DMS 273 treated with DMSO at 0.1 percent for 48 hours (cell line): ENCODE results near the gene SULF2.
"Not testable (repeated sequence)": the region's sequence is repeated elsewhere in the genome, so short reads cannot be mapped to it uniquely, and the experiment has no call there.

ENCODE experiments used
- DNase-seq: peaks from one replicate; lab custom pipeline; 2025; lab: John Stamatoyannopoulos, UW

The SULF2 gene

DNA sequence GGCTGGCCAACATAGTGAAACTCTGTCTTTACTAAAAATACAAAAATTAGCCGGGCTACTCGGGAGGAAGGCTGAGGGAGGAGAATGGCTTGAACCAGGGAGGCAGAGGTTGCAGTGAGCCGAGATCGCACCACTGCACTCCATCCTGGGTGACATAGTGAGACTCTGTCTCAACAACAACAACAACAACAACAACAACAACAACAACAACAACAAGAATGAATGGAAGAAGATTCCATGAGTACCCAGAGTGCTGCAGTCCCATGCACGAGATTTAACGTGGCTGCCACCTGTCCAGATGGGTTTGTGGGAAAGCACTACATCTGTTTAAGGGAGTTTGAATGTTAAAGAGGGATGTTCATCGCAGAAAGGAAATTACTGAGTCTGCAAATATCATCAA lies 19.7 kb upstream of the SULF2 start:
- not testable (repeated sequence) for DNase-seq

DNA sequence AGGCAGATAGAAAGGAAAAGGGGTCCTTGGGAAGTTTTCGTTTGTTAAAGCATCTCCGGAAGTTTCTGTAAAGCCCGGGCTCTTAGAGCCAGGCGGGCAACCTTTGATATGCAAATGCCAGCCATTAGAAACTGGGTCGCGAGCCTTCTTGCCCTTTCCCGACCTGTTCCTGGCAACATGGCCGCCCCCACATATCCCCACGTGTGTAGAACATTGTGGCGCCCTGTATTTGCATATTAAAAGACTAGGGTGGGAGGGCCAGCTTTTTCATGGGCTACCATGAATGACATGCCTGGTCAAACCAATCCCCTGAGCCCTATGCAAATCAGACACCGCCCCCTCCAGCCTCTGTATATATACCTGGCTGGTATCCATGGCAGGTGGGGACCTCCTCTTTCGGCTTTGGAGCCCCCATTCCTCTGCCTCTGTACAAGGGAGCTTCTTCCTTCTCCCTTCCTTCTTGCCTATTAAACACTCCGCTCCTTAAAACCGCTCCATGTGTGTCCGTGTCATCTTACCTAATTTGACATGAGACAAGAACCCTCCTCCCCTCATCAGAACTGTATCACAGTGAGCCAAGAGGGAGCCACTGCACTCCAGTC lies 19.0 kb upstream of the SULF2 start:
- DNase-seq, result not testable (repeated sequence)

DNA sequence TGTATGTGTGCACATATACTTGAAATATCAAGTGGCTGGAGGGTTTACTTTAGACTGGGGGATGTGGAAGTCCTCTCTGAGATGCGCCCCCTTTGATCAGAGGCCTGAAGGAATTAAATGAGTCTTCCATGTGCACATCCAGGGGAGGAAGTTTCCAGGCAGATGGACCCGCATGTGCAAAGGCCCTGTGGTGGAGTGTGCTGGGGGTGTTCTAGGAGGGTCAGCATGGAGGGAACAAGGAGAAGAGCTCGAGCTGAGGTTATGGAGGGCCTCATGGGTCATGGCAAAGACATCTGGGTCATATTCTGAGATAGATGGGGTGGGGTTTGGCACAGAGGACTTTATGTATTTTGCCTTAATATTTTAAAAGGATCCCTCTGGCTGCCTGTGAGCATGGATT lies 17.7 kb upstream of the SULF2 start:
- no peak for DNase-seq

DNA sequence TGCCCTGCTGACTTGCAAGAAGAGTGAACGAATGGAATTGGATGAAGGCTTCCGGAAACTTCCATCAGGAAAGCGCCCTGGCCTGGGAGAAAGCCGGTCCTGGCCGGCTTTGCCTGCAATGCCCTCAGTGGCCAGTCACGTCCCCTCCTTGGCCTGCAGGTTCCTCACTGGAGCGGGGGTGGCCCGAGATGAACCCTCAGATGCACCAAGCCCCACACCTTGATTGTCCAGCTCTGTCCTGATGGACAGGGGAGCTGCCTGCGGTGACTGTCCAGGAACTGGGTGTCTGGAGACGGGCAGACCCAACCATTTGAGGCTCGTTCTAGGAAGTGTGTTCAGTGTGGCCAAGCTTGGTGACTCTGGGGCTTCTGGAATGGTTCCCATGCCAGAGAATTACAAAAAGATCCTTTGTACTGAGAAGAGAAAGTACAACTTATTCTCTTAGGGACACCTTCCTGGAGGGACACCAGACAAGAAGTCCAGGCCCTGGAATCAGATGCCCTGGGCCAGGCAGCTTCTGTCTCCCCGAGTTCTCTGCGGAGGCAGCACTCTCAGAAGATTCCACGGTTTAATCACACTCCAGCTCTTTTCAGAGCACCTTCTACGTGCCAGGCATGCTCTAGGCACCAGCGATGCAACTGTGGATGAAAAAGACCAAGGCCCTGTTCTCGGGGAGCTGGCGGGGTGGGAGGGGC lies 17.1 kb upstream of the SULF2 start:
- DNase-seq, result no peak

DNA sequence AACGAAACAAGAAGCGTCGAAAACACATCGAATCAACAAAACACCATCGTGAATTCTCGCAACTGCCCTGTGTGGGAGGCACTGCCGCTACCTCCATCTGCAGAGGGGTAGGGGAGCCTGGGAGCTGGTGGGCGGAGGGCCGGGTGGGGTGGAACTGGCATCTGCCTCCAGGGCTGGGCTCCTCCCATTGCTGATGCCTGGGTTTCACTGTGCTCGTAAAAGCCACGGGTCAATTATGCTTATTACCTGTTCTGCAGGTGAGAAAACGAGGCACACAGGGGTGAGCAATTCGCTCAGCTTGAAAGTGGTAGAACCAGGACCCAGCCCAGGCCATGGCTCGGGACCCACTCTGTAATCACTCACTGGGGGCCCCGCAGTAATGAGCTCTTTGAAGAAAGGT lies 16.5 kb upstream of the SULF2 start:
- DNase-seq, result no peak

DNA sequence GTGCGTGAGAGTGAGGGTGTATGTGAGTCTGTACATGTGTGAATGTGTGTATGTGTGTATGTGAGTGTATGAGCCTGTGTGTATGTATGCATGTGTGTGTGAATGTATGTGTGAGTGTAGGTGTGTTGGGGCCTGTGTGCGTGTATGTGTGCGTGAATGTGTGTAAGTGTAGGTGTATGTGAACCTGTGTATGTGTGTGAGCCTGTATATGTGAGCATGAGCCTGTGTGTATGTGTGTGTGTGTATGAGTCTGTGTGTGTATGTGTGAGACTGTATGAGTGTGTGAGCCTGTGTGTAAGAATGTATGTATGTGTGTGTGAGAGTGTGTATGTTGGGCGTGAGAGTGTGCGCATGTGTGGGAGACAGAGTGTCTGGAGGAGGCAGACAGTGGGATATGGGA lies 15.8 kb upstream of the SULF2 start:
- no peak for DNase-seq

DNA sequence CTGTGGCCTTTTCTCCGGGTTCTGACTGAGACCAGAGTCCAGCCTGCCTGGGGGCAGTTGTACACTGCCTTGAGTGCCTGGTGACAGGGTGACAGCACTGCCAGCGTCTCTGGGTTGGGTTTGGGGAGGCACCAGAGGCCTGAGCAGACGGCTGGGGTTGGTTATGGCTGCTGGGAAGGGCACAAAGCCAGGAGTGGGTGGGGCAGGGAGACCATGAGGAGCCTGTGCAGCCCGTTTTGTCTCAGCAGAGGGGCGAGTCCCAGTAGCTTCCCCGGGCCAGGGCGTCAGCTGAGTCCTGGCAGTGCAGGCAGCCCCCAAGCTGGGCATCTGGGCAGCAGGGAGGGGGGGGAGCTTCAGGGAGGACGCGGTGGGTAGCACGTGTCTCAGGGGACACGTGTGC lies 15.3 kb upstream of the SULF2 start:
- no peak for DNase-seq

DNA sequence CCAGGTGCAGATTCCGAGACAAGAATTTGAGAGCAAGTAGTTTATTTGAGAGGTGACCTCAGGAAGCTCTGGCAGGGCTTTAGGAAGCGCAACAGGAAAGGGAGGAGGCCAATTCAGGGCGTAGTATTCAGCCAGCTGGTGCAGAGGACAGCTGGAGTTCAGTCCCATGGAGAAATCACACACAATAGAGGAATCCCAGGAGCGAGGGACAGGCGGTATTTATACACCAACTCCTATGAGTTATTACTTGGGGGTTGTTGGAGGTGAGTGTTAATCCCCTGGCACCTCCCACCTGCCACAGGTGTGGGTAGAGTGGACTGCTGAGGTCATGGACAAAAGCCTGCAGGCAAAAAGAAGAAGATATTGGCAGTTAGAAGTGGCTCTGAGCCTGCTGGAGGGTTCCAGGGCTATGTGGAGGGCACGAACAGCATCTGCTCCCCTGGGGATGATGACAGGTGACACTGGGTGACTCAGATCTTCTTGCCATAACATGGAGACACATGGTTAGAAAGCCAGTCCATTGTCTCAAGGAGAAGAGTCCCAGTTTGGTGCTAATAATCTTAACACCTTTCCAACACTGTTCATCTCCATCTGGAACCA lies 13.9 kb upstream of the SULF2 start:
- no peak for DNase-seq

DNA sequence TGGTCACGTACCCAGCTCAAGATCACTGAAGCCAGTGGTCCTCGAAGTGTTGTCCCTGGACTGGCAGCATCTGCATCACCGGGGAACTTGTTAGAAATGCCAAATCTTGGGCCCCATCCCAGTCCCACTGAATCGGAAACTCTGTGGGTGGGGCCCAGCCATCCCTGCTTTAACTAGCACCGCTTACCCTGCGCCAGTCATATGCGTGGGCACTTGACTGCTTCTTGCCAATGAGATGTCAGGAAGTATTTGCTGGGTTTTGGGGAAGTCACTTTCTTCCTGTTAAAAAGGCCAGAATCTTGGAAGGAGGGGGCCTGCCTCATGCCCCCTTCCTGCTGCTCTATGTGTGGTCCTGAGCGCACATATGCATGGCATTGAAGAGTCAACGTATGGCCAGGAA lies 11.7 kb upstream of the SULF2 start:
- no peak for DNase-seq

DNA sequence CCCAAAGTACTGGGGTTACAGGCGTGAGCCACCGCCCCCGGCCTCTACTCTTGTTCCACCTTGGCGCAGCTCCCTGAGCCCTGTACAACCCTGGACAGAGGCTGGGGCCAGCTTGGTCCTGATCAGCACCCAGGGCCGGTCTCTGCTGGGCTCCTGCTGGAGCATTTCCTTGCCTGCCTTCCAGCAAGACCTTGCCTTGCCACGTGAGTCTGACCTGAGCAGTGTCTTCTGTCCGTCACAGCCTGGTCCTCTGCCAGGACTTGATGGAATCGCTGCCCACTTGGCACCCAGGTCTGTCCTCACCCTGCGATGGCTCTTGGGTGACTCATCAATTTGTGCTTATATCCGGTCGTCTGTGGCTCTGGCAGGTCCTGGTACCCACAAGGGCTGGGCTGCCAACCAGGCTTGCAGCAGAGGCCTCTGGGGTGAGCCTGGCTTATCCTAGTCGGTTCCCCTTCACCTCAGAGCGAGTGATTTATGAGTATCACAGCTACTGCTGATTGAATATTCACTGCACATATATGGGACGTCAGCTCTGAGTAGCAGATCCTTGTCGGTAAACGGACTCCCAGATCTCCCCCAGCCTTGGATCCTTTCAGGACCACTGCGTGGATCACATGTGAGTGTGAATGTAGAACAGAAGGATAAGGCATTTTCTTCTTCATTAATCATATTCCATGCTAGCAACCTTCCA lies 10.1 kb upstream of the SULF2 start:
- DNase-seq, result no peak

DNA sequence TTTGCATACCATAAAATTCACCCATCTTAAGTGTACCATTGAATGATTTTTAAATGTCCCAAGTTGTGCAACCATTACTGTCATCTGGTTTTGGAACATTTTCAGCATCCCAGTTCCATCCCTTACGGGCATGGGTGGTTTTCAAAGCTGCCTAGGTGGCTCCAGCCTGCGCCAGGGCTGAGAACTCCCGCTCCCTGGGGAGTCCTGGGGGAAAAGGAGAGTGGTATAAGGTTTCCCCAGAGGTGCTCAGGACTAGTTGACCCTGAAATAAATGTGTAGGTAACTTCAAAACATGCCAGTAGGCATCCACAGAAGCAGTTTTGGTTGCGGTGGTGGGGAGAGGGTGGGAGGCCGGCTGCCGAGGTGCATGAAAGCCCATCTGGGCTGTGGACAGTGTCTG lies 9.0 kb upstream of the SULF2 start:
- DNase-seq, result not testable (repeated sequence)

DNA sequence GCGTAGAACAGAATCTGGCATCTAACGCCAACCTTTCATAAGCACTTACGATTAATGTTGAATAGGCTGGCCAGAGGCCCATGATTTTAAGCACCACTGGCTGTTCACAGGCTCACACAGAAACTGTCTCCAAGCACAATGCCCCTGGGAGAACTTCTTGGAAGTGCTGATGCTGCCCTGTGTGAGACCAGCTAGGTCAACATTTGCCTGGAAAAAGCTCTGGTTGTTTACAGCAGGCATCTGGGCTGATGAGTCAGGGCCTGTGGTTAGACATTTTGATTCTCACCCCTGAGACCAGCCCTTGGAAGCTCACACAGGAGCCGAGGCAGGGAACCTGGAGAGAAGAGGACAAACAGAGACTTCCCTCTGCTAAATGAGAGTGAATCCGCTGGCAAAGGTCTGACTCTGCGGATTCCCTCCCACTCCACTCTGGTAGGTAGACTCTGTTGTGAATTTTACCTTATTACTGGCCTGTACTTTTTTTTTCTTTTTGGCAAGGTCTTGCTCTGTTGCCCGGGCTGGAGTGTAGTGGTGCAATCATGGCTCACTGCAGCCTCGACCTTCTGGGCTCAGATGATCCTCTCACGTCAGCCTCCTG lies 6.8 kb upstream of the SULF2 start:
- DNase-seq, result peak; percentile 42

DNA sequence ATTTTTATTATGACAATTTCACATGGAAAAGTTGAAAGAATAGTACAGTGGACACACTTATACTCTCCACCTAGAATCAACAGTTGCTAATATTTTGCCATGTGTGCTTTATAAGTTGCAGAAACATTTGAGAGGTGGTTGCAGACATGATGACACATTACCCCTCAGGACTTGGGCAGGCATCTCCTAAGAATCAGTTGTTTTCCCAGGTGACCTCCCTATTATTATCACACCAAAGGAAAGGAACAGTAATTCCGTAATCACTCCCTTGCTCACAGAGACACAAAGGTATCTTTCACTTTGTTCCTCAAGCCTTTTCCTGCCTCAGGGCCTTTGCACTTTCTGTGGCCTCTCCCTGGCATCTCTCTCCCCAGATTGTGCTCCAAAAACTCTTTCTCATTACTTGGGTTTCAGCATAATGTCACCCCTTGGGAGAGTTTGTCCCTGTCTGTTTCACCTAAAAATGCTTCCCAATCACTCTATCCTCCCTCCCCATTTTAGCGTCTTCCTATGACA lies 5.9 kb upstream of the SULF2 start:
- DNase-seq, result no peak

DNA sequence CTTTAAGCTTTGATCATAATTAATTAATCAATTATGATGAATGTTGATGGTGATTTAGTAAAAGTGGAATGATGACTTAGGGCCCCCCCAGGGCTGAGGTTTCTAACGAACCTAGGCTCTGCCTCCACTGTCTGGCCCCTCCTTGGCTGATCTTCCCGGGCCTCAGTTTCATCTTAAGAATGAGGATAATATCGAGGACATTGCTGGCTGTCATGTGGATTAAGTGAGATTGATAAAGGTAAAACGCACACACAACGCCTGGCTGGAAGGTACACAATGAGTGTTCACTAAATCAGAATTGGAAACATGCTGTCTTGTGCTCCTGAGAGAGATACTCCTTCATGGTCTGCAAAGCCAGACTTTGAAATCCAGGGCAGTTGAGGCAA lies 5.3 kb upstream of the SULF2 start:
- DNase-seq, result no peak

DNA sequence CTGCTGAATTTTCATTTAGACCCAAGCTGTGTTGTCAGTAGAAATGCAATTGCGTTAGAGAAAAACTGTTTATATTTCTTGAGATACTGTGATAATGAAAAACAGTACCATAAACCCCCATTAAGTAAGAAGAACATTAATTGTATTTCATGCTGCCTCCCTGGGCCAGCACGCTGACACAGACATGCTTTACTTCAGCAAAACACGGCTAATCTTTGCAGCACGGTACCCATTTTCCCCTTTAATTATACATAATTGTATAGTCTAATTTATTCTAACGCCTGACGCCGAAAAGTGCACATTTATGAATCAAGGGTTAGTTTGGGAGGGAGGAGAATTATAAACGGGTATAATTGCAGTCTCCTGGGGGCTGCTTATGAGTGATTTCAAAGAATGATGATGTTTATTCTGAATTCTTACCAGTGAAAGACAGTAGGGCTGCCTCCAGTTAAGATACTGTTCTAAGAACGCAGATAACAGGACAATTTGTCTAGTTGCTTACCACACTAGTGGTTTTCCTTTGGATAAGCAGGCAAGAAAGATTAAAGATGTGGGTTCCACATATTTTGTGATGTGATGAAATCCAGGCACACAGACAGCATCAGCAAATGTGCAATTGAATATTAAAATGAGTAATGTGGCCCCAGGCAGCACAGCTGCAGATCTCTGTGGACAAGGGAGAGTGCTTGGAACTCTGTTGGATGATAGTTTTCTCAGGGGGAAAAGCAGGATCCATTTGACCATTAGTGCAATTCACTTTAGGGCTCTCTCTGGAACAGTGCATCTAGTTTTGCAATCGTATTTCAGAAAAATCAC lies 4.7 kb upstream of the SULF2 start:
- no peak for DNase-seq

DNA sequence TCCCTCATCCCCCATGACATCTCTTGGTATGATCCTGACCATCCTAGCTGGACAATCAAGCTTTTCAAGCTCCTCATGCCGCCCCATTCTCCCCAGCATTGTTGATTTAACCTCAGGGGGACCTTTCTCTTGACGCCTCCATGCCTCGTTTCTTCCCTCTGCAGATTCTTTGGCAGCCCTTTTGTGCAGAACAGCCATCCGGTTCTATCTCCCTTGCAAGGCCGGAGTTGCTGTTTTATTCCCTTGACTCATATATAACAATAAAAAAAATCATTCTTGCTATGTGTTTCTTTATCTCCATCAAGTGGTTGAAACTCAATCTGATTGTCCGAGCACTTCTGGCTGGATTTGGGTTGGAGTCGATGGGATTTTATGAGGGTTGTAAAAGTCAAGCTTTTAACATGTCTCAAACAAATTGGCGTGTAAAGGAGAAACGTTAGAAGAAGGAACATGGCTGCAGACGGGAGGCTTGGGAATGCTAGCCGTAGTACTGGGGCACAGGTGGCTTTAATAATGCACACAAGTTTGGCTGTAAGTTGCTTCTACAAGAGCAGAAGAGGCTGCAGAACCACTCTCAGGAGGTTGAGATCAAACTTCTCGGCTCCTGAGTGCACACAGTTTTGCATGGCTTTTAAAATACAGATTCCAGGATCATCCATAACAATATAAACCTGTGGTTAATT lies 3.9 kb upstream of the SULF2 start:
- DNase-seq, result no peak

DNA sequence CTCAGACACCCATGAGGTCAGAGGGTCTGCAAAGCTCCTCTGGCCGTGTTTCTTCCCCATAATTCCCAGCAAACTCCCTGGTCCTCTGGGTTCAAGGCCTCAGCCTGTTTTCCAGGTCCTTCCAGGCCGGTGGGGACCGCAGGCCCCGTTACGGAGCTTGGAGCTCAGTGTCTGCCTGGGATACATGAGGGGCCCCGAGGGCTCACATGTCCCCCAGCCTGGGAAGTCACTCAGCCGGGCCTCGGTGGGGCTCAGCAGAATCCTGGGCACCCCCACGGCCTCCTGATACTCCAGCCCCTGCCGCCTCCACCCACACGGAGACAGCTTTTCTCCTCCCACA lies 3.4 kb upstream of the SULF2 start:
- no peak for DNase-seq

DNA sequence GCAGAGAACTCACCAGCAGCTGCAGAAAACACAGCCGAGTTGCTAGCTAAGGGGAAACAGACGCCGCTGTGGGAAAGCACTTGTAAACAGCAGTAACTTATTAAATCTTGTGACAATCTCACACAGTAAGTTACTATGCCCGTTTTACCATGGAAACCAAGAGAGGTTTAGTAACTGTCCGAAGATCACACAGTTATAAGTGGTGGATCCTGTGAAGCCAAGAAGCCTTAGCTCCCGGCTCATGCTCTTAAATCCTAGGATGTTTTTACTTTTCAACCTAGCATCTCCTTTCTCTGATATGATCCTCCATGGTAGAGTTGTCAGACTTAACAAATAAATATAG lies 1.5 kb upstream of the SULF2 start:
- no peak for DNase-seq

DNA sequence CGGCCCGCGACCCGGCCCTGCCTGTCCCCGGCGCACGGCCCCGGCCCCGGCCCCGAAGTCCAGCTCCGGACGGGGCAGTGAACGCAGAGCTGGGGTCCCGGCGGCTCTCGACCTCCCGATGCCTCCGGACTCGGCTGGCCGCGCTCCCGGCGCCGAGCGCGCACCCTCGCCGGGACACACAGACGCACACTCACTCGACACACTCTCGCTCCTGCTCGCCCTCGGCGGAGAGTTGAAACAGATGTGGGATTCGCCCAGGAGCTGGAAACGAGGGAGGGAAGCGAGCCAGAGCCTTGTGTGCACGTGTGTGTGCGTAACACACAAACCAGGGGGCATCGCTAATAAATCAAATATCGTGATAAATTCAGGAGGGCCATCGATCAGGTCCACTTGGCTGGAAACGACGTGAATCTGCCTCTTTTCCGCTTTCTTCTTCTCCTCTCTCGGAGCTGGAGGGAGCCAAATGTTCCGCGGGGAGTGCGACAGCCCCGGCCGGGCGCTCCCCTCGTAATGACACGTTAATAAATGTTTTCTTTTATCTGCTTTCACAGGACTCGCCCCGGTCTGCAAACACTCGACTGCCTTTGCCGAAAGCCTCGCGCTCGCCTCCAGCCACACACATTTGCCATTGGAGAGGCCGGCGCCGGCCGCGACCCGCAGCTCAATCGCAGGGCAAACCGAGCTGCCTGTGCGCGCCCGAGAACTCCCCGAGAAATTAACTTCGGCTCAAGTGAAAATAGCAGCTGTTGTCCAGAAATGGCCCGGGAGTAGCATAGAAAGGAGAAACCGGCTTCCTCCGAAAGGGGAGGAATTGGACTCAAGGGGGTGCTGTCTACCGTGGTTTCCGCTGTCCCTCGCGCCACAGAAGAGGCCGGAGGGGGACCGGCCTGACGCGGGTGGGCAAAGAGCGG lies 828 bp upstream of the SULF2 start:
- DNase-seq, result peak; percentile 85

DNA sequence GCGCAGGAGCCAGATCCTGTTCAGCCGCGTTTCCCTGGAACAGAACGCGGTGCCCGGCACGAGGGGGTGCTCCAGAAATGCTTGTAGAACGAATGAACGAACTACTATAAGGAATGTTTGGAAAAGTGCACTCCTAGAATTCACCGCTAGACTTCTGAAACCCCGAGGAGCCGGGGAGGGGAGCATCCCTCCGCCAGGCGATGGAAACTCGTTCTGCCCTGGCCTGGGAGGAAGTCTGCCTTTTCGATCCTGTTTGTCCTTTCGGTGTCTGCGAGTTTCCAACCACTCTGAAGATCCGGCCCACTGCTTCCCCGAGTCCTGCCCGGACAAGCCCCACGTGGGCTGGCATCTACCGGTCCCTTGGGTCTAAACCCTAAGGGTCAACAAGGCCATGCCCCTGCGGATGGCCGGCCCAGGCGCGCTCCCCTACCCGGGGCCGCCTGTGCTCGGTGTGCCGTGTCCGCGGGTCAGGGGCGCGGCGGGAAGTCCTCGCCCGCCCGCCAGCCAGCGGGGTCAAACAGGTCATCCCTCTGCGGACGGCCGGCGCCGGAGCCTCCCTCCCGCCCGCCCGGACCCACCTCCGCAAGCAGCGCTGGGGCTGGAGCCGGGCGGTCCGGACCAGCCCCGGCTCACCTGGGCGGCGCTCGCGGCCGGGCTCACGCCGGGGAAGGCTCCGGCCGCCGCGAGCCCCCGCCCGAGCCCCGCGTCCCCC lies 526 bp downstream of the SULF2 start:
- DNase-seq, result peak; percentile 31
